ENCODE results near the gene ITM2C.

ITM2C gene

GRCh38 chr2:230893841-230894781 is 29.4 kb downstream of the ITM2C start:
- no peak for DNase-seq (ENCODE audit: low read depth)

DNA sequence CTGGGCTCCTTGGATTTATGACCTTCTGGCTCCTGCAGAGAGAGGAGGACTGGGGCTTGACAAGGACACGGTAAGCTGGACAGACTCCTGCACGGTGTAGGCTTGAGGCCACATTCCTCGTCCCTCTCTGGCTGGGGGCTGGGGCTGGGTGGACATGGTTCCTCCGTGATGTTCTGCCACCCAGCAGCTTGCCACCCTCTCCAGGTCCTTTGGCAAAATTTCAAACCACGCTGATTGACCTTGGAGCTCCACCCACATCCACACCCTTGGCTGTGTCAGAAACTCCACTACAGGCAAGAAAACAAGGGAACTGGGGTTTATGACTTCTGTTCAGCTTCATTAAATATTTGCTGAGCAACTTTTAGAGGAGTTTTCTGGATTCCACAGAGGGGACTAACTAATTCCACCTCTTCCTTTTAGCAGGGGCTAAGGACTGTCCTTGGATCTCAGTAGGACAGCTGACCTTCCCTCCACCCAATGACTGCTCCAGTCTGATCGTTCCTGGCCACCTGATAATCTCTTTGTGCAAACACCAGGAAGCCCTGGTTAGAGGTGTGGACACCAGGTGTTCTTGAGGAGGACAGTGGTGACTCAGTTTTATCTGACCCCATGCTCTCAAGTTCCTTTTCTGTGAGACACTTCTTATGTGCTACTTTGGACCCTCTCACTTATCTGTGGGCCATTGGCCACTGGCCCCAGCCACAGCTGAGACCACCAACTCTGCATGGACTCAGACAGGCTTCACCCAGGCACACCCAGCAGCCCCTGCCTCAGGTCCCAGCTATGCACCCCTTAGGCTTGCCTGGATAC is 31.0 kb downstream of the ITM2C start:
- DNase-seq (ENCODE audit: low read depth), result no peak

DNA sequence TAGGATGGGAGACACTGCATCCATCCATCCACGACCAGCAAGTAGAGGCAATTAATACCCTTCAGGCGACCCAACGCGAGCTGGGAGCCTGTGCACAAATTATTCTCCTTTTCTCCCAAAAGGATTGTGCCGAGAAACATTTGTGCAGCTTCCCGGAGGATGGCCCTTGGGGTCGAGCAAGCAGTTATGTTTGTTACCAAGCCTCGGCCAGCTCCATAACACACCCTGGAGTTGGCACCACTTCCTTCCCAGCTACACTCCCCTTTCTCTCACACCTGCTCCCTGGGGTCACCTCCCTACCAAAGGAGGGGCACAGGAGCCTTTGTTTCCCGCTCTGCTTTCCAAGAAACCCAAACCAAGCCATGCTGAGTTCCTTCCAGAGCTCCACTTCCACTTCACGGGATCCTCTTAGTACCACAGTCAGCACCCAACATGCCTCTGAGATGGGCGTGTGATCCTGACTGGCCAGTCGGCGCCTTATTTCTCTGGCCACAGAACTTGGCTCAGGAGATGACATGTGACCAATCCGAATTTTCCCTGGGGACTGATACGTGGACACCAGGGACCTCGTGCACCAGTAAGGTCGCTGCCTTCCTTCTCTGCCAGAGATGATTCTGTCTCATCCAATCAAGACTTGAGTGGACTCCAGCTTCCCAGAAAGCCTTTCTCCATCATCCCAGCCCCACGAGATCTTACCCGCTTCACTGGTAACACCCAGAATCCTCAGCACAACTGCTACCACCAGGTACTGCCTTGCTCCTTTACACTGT is 31.8 kb downstream of the ITM2C start:
- no peak for DNase-seq (ENCODE audit: low read depth)

DNA sequence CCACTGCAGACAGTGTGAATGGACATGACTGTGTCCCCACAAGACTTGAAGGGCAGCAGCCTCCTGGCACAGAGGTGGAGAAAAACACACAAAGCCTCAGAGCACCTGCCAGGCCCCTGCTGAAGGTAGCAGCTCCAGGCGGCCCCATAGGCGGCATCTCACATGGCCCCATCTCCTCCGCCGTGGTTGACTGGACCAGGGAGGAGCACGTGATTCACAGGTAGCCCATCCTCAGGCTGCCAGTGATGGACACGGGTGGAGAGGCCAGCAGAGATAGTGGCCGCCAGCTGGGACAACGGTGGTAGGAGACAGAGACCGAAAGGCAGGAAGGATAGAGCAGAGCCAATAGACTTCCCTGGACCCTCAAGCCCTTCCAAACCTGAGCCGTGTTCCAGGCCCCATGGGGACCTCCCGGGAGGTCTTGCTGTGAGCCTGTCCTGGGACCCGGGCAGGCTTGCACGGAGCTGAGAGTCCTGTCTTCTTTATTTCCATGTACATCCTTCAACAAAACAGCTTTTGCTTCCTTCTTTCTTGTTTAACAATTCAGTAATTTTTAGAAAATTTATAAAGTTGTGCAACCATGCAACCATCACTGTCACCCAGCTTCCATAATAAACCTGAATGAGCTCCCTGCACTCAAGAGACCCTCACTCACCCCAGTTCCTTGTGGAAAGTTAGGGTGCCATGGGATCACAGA is 33.4 kb downstream of the ITM2C start:
- no peak for DNase-seq (ENCODE audit: low read depth)

- DNase-seq (ENCODE audit: low read depth), result no peak
These were observed 34.0 kb downstream of the ITM2C start for GRCh38 chr2:230898713-230899091.

GRCh38 chr2:230899287-230899686 is 34.5 kb downstream of the ITM2C start:
- no peak for DNase-seq (ENCODE audit: low read depth)

GRCh38 chr2:230899786-230900185 is 35.0 kb downstream of the ITM2C start:
- no peak for DNase-seq (ENCODE audit: low read depth)

- DNase-seq (ENCODE audit: low read depth), result no peak
These were observed 35.7 kb downstream of the ITM2C start for GRCh38 chr2:230900336-230900995.

- DNase-seq (ENCODE audit: low read depth), result no peak
These were observed 36.3 kb downstream of the ITM2C start for GRCh38 chr2:230901006-230901405.

DNA sequence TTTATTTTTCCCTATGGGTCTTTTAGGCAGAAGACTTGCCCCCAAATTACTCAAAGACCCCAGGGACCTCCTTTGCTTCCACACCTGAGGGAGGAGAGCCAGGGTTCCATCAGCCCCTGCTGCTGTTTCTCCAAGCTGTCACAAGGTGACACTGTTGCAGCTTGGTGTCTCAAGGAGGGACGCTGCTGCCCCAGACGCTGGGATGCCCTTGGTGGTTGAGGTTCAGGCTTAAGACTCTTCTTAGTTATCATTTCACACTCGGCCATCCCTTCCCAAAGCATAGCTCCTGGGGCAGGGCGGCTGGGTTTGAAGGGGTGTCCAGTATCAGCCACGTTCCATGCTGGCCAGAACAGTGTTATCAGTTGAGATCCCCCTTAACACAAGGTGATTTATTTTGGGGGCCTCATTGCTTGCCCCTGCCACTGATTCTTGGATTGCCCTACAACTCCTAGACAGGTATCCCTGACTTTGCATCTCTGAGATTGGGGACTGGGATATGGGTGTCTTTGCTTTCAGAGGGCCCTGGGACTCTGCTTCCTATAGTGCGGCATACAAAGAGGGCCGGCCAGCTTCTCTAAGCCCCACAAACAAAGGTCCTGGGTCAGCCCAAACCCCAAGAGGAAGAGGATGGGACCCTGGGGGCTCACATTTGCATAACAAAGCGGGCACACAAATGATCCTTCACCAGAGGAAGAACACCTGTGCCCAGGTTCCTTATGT is 37.6 kb downstream of the ITM2C start:
- DNase-seq (ENCODE audit: low read depth), result no peak

GRCh38 chr2:230903231-230904150 is 38.7 kb downstream of the ITM2C start:
- no peak for DNase-seq (ENCODE audit: low read depth)

- DNase-seq (ENCODE audit: low read depth), result no peak
These were observed 40.2 kb downstream of the ITM2C start for GRCh38 chr2:230904856-230905447.

DNA sequence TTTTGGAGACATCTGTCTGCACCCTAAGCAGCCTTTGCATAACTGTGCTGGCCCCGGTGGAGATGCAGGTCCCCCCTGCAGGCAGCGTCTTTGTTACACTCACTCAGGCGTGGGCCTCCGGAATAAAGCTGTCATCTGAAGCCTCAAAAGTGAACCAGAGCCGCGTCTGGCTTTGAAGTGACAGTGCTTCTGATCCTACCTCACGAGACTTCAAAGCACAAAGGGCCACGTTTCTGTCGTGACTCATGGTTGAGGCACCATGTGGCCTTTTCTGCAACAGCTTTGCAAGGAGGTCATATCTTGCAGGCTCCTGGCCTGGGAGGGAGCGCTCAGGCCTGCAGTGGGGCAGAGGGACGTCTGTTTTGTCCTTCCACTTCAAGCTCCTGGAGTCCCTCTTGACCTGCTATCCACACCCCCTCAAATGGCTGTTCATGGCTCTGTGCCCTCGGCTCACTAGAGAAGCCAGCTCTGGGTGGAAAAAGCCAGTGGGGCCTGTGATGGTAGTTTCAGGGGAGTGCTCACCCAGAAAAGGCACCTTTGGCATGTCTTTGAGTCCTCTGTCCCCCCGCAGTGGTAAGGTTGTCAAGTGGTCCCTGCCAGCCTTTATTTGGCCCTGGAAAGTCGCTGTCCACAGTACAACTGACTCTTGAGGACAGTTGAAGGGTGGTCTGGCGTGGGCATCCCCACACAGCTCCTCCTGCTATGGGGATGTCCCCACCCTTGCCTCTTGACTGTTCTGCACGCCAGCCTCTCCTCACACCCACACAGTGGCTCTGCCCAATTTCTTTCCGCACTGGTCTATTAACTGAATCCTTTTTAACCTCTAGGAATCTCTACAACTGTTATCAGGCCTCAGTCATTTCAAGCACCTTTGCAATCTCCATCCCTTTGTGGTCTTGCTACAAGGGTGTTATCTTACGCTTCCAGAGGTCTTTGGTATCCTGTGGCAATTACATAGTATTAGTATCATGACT is 41.0 kb downstream of the ITM2C start:
- DNase-seq (ENCODE audit: low read depth), result no peak

DNA sequence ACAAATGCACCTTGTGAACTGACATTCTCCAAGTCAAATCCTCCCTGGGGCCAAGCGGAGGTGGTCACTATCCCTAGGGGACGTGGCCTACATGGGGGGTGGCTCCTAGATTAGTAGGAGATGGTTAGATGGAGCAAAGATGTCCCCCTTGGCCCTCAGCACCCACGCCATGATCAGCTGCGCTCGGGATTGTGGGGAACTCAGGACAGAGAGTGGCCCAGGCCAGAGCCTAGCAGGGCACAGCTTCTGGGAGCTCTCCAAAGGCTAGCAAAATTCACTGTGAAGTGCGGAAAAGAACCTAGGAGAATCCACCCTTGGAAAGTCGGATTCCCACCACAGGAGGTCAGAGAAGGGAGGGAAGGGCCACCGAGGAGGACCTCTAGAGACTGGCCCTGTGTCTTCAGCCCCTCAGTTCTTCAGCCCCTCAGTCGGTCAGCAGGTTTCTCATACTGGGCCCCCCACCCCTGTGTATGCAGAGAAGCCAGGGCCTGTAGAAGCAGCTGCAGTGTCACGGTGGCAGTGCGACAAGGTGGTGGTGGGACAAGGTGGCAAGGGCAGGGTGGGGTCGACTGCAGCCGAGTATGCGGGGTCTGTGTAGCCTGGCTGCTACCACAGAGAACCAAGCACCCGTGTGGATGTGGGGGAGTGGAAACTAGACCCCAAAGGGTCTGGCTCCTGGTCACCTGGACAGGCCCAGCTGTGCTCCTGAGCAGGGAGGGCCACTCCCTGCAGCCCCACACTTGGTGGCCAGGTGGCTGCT is 41.9 kb downstream of the ITM2C start:
- DNase-seq (ENCODE audit: low read depth), result no peak

GRCh38 chr2:230907361-230908091 is 42.8 kb downstream of the ITM2C start:
- no peak for DNase-seq (ENCODE audit: low read depth)

DNA sequence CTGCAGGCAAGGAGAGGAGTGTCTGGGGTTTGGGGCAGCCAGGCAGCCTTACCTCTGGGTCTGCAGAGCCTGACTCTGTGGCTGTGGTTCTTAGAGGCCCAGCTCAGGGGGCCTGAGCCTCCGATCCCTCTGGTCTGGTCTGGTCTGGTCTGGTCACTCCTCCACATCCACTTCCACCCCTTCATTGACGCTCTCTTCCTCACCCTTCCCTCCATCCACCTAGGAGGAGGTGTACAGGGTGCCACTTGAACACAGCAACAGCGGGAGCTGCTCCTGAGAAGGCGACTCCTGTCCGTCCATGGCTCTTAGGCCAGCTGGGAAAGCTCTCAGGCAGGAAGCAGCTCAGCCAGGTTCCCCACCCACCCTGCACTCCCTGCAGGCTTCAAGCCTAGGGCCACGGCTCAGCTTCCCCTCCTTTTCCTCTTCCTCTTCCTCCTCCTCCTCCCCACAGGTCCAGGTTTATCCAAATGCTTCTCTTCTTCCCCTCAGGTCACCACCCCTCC is 43.4 kb downstream of the ITM2C start:
- no peak for DNase-seq (ENCODE audit: low read depth)
